GM21526 (cell line): ENCODE data around the gene CACNA1E.

Experiments
- ATAC-seq: cut with Tn5 transposase; IDR thresholded peaks from one replicate; pipeline ENCODE4 v1.9.1; 2021; ENCODE audit warnings: moderate library complexity; ENCODE audit not compliant: unreplicated experiment, low FRiP score

Gene CACNA1E

DNA sequence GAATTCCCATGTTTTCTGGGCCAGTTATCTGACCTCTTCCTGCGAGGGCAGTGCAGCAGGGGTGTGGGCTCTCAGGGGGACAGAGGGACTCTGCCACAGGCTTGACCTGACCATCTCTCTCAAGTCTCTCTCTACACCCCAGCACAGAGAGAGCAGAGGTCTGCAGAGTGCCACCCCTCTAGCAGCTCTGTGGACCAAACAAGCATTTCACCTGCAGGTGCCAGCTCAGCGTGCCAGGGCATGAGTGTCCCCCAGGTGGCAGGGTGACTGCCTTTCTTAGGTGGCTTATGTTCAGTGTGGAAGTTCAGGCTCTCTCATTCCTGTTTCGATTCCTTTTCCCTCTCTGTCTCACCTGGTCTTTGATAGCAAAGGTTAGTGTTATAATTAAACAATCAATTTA is 191.3 kb downstream of the CACNA1E start:
- no peak for ATAC-seq

DNA sequence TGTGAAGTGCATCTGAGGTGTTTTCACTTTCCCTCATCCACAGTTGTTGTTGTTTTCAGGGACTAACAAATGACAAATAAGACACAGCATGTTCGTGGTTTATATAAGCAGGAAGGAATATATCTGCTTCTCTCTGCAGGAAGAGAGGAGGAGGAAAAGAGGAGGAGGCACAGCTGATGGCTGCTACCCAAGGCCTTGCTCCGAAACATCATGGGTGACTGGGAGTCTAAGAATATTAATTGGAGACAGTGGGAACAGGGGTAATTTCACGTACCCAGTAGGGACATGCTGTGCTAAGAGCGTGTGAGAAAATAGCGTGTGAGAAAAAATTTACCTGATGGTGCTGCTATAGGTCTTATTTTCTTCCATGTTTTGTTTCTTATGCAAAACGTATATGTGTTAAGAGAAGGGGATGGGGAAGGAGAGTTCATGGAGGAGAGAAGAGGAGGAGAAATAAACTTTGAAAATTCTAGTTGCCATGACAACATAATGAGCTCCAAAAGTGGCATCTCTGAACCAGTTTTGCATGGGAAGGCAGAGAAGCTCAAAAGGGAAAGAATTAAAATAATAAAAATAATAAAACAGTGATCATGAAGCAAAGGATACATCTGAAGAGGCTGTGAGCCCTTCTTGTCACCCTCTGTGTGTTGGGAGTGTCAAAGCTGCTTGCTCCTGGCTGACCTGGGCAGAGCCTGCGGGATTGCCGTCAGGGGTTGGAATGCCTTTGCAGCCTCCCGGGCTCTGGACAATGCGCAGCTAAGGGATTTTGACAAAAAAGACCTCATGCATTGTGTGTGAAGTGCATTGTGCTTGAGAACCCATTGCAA is 192.0 kb downstream of the CACNA1E start:
- no peak for ATAC-seq

- ATAC-seq = no peak
These were observed 192.5 kb downstream of the CACNA1E start for GRCh38 chr1:181675918-181676190.

- ATAC-seq = peak; percentile 69
These were observed 193.0 kb downstream of the CACNA1E start for GRCh38 chr1:181676269-181676668.

DNA sequence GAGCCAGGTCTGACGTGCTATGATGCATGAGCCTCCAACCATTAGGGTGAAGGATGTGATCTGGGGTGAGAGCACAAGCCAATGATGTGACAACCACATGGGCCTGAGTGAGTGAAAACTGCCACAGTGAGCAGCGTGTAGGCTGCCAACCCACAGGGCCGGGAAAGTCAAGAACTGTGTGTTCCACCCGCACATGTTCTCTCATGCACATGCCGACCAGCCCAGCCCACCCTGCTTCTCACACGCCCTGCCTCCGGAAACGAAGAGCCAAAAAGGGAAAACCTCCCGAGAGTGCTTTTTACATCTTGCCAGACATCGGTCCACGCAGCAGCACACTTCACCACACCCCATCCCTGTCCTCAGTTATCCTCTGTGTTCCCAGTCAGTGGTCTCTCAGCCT is 197.0 kb downstream of the CACNA1E start:
- ATAC-seq = no peak

- no peak for ATAC-seq
These were observed 197.6 kb downstream of the CACNA1E start for GRCh38 chr1:181680871-181681270.

GRCh38 chr1:181685211-181685610 is 201.9 kb downstream of the CACNA1E start:
- no peak for ATAC-seq

DNA sequence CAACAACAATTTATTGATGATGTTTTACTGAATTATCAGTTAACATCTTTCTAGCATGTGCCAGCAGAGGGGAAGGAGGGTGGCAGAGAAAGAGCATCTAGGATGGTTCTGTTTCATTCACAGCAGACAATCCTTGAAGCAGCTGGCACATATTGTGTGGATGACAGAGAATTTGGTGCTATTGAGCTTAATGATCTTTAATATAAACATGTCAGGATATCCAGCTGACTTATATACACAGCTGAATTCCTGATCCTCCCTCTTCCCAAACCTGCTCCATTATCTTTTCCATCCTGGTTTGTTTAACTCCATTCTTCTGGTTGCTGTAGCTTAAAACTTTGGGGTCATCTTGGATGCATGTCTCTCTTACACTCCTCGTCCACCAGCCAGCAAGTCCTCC is 218.6 kb downstream of the CACNA1E start:
- no peak for ATAC-seq

DNA sequence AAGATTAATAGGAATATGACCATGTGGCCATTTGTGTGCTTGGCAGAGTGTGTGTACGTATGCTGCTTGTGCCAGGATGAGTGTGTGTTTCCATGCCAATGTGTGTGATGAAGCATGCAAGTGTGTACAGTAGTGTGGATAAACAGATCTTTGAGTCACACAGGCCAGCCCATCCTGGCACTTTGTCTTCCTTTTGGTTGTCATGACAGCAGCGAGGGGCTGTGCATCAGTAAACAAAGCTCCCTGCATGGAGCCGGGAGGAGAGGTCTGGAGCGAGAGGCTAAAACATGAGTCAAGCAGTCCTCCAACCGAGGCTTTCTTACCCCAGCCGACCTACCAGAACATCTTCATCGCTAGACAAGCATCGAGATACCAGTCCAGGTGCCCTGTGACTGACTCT is 221.2 kb downstream of the CACNA1E start:
- ATAC-seq = no peak

DNA sequence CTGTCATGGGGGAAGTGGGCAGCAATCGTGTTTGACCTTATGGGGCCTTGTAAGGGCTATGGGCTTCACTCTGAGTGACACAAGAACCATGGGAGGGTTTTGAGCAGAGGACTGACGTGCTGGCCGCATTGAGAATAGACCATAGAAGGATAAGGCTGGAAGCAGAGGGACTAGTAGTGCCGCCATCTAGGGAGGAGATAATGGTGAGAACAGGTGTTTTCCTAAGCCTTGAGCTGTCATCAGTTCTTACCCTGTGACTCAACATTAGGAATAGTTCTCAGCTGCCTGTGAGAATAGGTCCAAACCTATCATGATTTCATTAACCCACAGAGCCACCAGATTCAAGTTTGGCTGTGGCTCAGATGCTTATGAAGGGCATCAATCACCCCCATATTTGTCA is 228.5 kb downstream of the CACNA1E start:
- ATAC-seq = no peak

GRCh38 chr1:181712711-181713110 is 229.4 kb downstream of the CACNA1E start:
- no peak for ATAC-seq

GRCh38 chr1:181714428-181714827 is 231.1 kb downstream of the CACNA1E start:
- ATAC-seq = no peak

- ATAC-seq = no peak
These were observed 234.7 kb downstream of the CACNA1E start for GRCh38 chr1:181718034-181718433.

DNA sequence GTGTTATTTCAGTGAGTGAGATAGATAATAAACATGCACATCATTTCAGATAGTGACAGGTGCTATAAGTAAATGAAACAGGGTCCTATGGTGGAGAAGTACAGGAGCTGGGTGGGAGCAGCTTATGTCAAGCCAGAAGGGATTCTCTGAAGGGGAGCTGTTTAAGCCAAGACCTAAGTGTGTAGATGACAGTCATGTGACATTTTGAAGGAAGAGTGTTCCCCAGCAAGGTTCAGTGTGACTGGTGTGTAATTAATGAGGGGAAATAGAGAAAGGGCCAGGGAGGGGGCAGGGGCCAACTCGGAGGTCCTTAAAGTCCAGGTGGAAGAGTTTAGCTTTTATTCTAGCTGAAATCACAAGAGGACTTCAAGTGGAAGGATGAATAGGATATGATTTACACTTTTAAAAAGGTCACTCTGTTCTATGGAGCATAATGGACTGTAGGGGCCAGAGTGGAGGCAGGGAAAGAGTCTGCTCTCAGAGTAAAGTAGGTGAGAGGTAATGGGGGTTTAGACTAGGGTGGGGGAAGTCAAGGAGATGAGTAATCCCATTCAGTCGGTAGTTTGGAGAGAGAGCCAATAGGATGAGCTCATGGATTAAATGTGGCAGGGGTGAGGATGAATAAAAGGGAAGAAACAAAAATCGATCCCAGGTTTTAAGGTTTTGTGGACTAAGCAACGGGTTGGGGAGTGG is 243.1 kb downstream of the CACNA1E start:
- no peak for ATAC-seq

GRCh38 chr1:181730606-181731005 is 247.3 kb downstream of the CACNA1E start:
- ATAC-seq = no peak

DNA sequence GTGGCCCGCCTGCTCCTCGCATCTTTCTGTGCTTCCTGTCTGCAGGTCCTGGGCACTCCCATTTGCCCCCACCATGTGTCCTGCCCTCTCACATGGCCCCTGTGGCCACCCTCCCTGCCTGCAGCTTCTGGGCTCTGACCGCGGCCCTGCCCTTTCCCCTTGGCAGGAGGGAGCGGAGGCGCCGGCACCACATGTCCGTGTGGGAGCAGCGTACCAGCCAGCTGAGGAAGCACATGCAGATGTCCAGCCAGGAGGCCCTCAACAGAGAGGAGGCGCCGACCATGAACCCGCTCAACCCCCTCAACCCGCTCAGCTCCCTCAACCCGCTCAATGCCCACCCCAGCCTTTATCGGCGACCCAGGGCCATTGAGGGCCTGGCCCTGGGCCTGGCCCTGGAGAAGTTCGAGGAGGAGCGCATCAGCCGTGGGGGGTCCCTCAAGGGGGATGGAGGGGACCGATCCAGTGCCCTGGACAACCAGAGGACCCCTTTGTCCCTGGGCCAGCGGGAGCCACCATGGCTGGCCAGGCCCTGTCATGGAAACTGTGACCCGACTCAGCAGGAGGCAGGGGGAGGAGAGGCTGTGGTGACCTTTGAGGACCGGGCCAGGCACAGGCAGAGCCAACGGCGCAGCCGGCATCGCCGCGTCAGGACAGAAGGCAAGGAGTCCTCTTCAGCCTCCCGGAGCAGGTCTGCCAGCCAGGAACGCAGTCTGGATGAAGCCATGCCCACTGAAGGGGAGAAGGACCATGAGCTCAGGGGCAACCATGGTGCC is 249.1 kb downstream of the CACNA1E start:
- no peak for ATAC-seq

DNA sequence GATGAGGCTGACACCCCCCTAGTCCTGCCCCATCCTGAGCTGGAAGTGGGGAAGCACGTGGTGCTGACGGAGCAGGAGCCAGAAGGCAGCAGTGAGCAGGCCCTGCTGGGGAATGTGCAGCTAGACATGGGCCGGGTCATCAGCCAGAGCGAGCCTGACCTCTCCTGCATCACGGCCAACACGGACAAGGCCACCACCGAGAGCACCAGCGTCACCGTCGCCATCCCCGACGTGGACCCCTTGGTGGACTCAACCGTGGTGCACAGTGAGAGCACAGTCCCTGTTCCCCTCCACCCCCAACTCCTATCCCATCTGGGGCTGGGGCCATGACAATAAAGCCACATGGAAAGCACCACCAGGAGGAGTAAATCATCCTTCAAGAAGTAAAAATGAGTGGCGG is 250.2 kb downstream of the CACNA1E start:
- no peak for ATAC-seq

- no peak for ATAC-seq
These were observed 253.7 kb downstream of the CACNA1E start for GRCh38 chr1:181737056-181737455.

GRCh38 chr1:181739214-181739613 is 255.9 kb downstream of the CACNA1E start:
- ATAC-seq = no peak

GRCh38 chr1:181742426-181742825 is 259.1 kb downstream of the CACNA1E start:
- ATAC-seq = no peak

DNA sequence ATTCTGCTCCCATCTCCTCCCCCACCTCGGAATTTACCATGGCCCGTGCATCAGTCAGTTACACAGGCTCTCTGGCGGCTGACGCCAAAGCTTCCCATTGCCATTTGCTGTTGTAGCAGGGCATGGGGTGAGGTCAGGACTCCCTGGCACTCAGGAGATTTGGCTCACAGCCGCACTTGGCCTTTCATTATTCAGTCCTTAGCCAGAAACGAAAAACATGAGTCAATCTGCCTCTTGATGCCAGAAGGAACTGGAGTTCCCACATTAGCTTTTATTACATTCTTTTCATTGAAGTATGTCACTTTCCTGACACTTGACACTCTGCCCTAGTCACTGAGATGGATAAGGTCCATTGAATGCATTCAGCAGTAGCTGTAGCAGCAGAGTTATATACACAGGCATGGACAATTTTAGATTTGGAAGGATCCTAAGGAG is 260.6 kb downstream of the CACNA1E start:
- ATAC-seq = no peak
